MM.1S (cell line): ENCODE results near the gene HEATR5A.

ENCODE experiments used
- EZH2phosphoT487 ChIP-seq: fragments of 300-600 bp; sonication (generic); IDR thresholded peaks from 2 replicates; pipeline ENCODE4 v1.6.1; 2018; ENCODE audit warnings: antibody characterized with exemption, low read length
- TF ChIP-seq, protein P1 (sequence below): fragments of 300-600 bp; sonication (generic); IDR thresholded peaks from 2 replicates; pipeline ENCODE4 v1.5.1; 2016; ENCODE audit warnings: antibody characterized with exemption, low read length, mixed read lengths

DNA sequence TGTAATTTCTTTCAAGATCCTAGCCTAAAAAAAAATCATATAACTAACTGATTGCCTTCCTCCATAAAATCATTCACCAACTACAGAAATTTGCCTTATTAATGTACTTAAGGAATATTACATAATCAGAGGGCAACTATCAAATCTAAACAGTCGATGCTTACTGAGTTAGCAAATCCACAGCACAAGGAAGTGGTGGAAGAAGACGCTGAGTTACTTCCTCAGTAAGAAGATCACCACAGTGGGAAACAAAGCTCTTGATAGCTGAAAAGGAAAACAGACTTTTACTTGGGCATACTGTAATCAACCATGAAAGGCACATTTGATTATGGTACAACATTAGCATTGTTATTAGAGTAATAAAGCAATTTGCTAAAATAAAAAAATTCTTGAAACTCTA lies 48.7 kb downstream of the HEATR5A start:
- TF ChIP-seq, protein P1, sequence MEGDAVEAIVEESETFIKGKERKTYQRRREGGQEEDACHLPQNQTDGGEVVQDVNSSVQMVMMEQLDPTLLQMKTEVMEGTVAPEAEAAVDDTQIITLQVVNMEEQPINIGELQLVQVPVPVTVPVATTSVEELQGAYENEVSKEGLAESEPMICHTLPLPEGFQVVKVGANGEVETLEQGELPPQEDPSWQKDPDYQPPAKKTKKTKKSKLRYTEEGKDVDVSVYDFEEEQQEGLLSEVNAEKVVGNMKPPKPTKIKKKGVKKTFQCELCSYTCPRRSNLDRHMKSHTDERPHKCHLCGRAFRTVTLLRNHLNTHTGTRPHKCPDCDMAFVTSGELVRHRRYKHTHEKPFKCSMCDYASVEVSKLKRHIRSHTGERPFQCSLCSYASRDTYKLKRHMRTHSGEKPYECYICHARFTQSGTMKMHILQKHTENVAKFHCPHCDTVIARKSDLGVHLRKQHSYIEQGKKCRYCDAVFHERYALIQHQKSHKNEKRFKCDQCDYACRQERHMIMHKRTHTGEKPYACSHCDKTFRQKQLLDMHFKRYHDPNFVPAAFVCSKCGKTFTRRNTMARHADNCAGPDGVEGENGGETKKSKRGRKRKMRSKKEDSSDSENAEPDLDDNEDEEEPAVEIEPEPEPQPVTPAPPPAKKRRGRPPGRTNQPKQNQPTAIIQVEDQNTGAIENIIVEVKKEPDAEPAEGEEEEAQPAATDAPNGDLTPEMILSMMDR = no peak
- no peak for TF ChIP-seq EZH2phosphoT487
